Muscle layer of duodenum (tissue), 2 donors: Measurements from ENCODE around the gene FUBP1.
"Not testable (repeated sequence)": the region's sequence is repeated elsewhere in the genome, so short reads cannot be mapped to it uniquely, and the experiment has no call there.

Experiments used
- H3K27ac ChIP-seq: one replicate; pipeline ENCODE4 v1.7.0; 2013; ENCODE audit warnings: mild to moderate bottlenecking, low read length
- H3K27me3 ChIP-seq: one replicate; pipeline ENCODE4 v1.7.0; 2013; ENCODE audit warnings: low read depth, mild to moderate bottlenecking, control low read depth, low read length
- H3K36me3 ChIP-seq, 2 donors: one replicate each; pipeline ENCODE4 v1.7.0; 2013; ENCODE audit warnings: low read length in 2 of 2, control low read depth in 1 of 2, mild to moderate bottlenecking in 1 of 2; ENCODE audit not compliant: insufficient read depth in 2 of 2, control insufficient read depth in 1 of 2
- H3K4me1 ChIP-seq, 2 donors: one replicate each; pipeline ENCODE4 v1.7.0; 2013; ENCODE audit warnings: low read length in 2 of 2, mild to moderate bottlenecking in 2 of 2, control low read depth in 1 of 2, moderate library complexity in 1 of 2; ENCODE audit not compliant: insufficient read depth in 2 of 2, control insufficient read depth in 1 of 2
- H3K4me3 ChIP-seq, 2 donors: one replicate each; pipeline ENCODE4 v1.7.0; 2013; ENCODE audit warnings: low read length in 2 of 2, low read depth in 1 of 2, mild to moderate bottlenecking in 1 of 2
- H3K9me3 ChIP-seq, 2 donors: one replicate each; pipeline ENCODE4 v1.7.0; 2013; ENCODE audit warnings: low read length in 2 of 2, control low read depth in 1 of 2, mild to moderate bottlenecking in 1 of 2; ENCODE audit not compliant: control insufficient read depth in 1 of 2
- donor health status: healthy.

Gene FUBP1

GRCh38 chr1:78004719-78005447, 26.0 kb upstream of the FUBP1 start, which contains the start of gene DNAJB4:
TSS of gene DNAJB4 (plus strand) at chr1:78004939. CDS start at chr1:78005111, 172 bp downstream.
- peak within 1 kb of the TSS; percentile 68 to 92 for H3K4me3 ChIP-seq
- H3K4me1 ChIP-seq: peaks cover 9 to 10% of the 10 kb centered on the region in 2 donors
- H3K36me3 ChIP-seq: peaks cover 0 to 11% of the 10 kb centered on the region in 2 donors
- H3K27ac ChIP-seq: peak within 1 kb of the TSS; percentile 100
- no peaks in the 10 kb centered on the region for H3K9me3 ChIP-seq
- H3K27me3 ChIP-seq: no peaks in the 10 kb centered on the region

GRCh38 chr1:78003882-78004718, 25.2 kb upstream of the FUBP1 start:
- Histone ChIP-seq H3K36me3 (peaks cover 0 to 11% of the 10 kb centered on the region in 2 donors), H3K27ac (peak overlapping the region; percentile 100), H3K27me3 (no peaks in the 10 kb centered on the region), H3K4me3 (peak overlapping the region; percentile 68 to 92), H3K4me1 (peaks cover 7 to 9% of the 10 kb centered on the region in 2 donors), H3K9me3 (no peaks in the 10 kb centered on the region)

GRCh38 chr1:78003070-78003746, 24.3 kb upstream of the FUBP1 start:
- H3K4me3 ChIP-seq: peak overlapping the region in 1 of 2 donors; percentile 92
- no peaks in the 10 kb centered on the region for H3K9me3 ChIP-seq
- peaks cover 0 to 11% of the 10 kb centered on the region in 2 donors for H3K36me3 ChIP-seq
- peaks cover 7 to 9% of the 10 kb centered on the region in 2 donors for H3K4me1 ChIP-seq
- H3K27ac ChIP-seq: peak overlapping the region; percentile 100
- H3K27me3 ChIP-seq: no peaks in the 10 kb centered on the region

GRCh38 chr1:78000536-78000935, 21.7 kb upstream of the FUBP1 start:
- H3K27ac ChIP-seq, H3K27me3 ChIP-seq, H3K4me3 ChIP-seq, H3K9me3 ChIP-seq, H3K4me1 ChIP-seq, H3K36me3 ChIP-seq: not testable (repeated sequence)

- Histone ChIP-seq H3K4me3 (no peak overlapping the region), H3K36me3 (no peaks in the 10 kb centered on the region), H3K27ac (no peak overlapping the region), H3K4me1 (no peaks in the 10 kb centered on the region), H3K27me3 (no peaks in the 10 kb centered on the region), H3K9me3 (no peaks in the 10 kb centered on the region)
Observed at GRCh38 chr1:77996734-77997133, 17.9 kb upstream of the FUBP1 start.

GRCh38 chr1:77994117-77994705, 15.3 kb upstream of the FUBP1 start:
- no peak overlapping the region for H3K4me3 ChIP-seq
- no peak overlapping the region for H3K27ac ChIP-seq
- H3K9me3 ChIP-seq: no peaks in the 10 kb centered on the region
- H3K36me3 ChIP-seq: no peaks in the 10 kb centered on the region
- H3K27me3 ChIP-seq: no peaks in the 10 kb centered on the region
- H3K4me1 ChIP-seq: peaks cover 0 to 3% of the 10 kb centered on the region in 2 donors

- Histone ChIP-seq H3K27ac (no peak overlapping the region), H3K36me3 (no peaks in the 10 kb centered on the region), H3K9me3 (no peaks in the 10 kb centered on the region), H3K4me3 (no peak overlapping the region), H3K4me1 (peaks cover 0 to 3% of the 10 kb centered on the region in 2 donors), H3K27me3 (no peaks in the 10 kb centered on the region)
Observed at GRCh38 chr1:77991638-77992037, 12.8 kb upstream of the FUBP1 start.

- no peaks in the 10 kb centered on the region for H3K9me3 ChIP-seq
- H3K27ac ChIP-seq: no peak overlapping the region
- no peaks in the 10 kb centered on the region for H3K36me3 ChIP-seq
- H3K4me3 ChIP-seq: no peak overlapping the region
- H3K4me1 ChIP-seq: peaks cover 0 to 3% of the 10 kb centered on the region in 2 donors
- no peaks in the 10 kb centered on the region for H3K27me3 ChIP-seq
Observed at GRCh38 chr1:77990629-77991204, 11.8 kb upstream of the FUBP1 start.

GRCh38 chr1:77989744-77990143, 10.9 kb upstream of the FUBP1 start:
- Histone ChIP-seq H3K36me3 (no peaks in the 10 kb centered on the region), H3K9me3 (no peaks in the 10 kb centered on the region), H3K27me3 (no peaks in the 10 kb centered on the region), H3K4me3 (no peak overlapping the region), H3K4me1 (peaks cover 0 to 8% of the 10 kb centered on the region in 2 donors), H3K27ac (no peak overlapping the region)

GRCh38 chr1:77987919-77988318, 9.0 kb upstream of the FUBP1 start:
- Histone ChIP-seq H3K9me3 (no peaks in the 10 kb centered on the region), H3K4me3 (no peak overlapping the region), H3K27me3 (no peaks in the 10 kb centered on the region), H3K27ac (no peak overlapping the region), H3K4me1 (peaks cover 6 to 11% of the 10 kb centered on the region in 2 donors), H3K36me3 (no peaks in the 10 kb centered on the region)
